SK-N-SH treated with all-trans-retinoic acid at 6 μM for 48 hours (cell line): ENCODE results near the gene ATP2A2.
"Not testable (repeated sequence)": the region's sequence is repeated elsewhere in the genome, so short reads cannot be mapped to it uniquely, and the experiment has no call there.

ENCODE experiments used
- ATAC-seq: fragments of 200-7000 bp; cut with Tn5 transposase; 3 replicates; pipeline ENCODE4 v1.9.1; 2020; ENCODE audit warnings: mild to moderate bottlenecking, moderate library complexity
- CSDC2 ChIP-seq: fragments of 250-450 bp; sonication (Bioruptor Pico); IDR thresholded peaks from 2 replicates; pipeline ENCODE4 v1.5.0; 2020; ENCODE audit warnings: mild to moderate bottlenecking, moderate library complexity
- ESRRG ChIP-seq: fragments of 250-450 bp; sonication (Bioruptor Pico); IDR thresholded peaks from 2 replicates; pipeline ENCODE4 v1.6.1; 2021; ENCODE audit warnings: mild to moderate bottlenecking
- GLIS3 ChIP-seq: fragments of 250-450 bp; sonication (Bioruptor Pico); IDR thresholded peaks from 2 replicates; pipeline ENCODE4 v1.5.0; 2020; ENCODE audit warnings: mild to moderate bottlenecking, moderate library complexity
- ISL1 ChIP-seq: fragments of 250-450 bp; sonication (Bioruptor Pico); IDR thresholded peaks from 2 replicates; pipeline ENCODE4 v2.1.2; 2022; ENCODE audit warnings: mild to moderate bottlenecking, moderate library complexity
- PPARA ChIP-seq: fragments of 250-450 bp; sonication (Bioruptor Pico); IDR thresholded peaks from 2 replicates; pipeline ENCODE4 v1.5.0; 2020; ENCODE audit warnings: mild to moderate bottlenecking, borderline replicate concordance
- SNAI2 ChIP-seq: fragments of 250-450 bp; sonication (Bioruptor Pico); IDR thresholded peaks from 2 replicates; pipeline ENCODE4 v1.5.0; 2020; ENCODE audit warnings: mild to moderate bottlenecking, moderate library complexity
- TOX ChIP-seq: fragments of 250-450 bp; sonication (Bioruptor Pico); IDR thresholded peaks from 2 replicates; pipeline ENCODE4 v1.8.0; 2021; ENCODE audit warnings: mild to moderate bottlenecking, moderate library complexity, borderline replicate concordance
- ZC3H10 ChIP-seq: fragments of 250-450 bp; sonication (Bioruptor Pico); IDR thresholded peaks from 2 replicates; pipeline ENCODE4 v1.5.1; 2021; ENCODE audit warnings: mild to moderate bottlenecking, moderate library complexity
- ZFP3 ChIP-seq: fragments of 250-450 bp; sonication (Bioruptor Pico); IDR thresholded peaks from 2 replicates; pipeline ENCODE4 v1.5.0; 2020; ENCODE audit warnings: mild to moderate bottlenecking, moderate library complexity
- ZFP30 ChIP-seq: fragments of 450-650 bp; formaldehyde crosslinking; IDR thresholded peaks from 2 replicates; pipeline ENCODE4 v1.5.0; 2022; ENCODE audit warnings: mild to moderate bottlenecking, moderate library complexity
- ZNF565 ChIP-seq: fragments of 450-650 bp; formaldehyde crosslinking; conservative IDR thresholded peaks from 2 replicates; pipeline ENCODE4 v1.5.0; 2020; ENCODE audit warnings: low read depth, mild to moderate bottlenecking, moderate library complexity
- ZNF70 ChIP-seq: fragments of 450-650 bp; formaldehyde crosslinking; IDR thresholded peaks from 2 replicates; pipeline ENCODE4 v1.5.0; 2020; ENCODE audit warnings: mild to moderate bottlenecking, moderate library complexity
- TF ChIP-seq, protein P1 (sequence below): fragments of 250-450 bp; sonication (Bioruptor Pico); IDR thresholded peaks from 2 replicates; pipeline ENCODE4 v1.8.0; 2021; ENCODE audit warnings: low read depth, mild to moderate bottlenecking, moderate library complexity, borderline replicate concordance
- TF ChIP-seq, protein P2 (sequence below): fragments of 250-450 bp; sonication (Bioruptor Pico); IDR thresholded peaks from 2 replicates; pipeline ENCODE4 v1.5.1; 2020; ENCODE audit warnings: low read depth, mild to moderate bottlenecking, moderate library complexity
- TF ChIP-seq, protein P3 (sequence below): fragments of 250-450 bp; sonication (Bioruptor Pico); IDR thresholded peaks from 2 replicates; pipeline ENCODE4 v1.5.1; 2021; ENCODE audit warnings: mild to moderate bottlenecking, moderate library complexity
- TF ChIP-seq, protein P4 (sequence below): fragments of 250-450 bp; sonication (Bioruptor Pico); IDR thresholded peaks from 2 replicates; pipeline ENCODE4 v1.5.0; 2020; ENCODE audit warnings: mild to moderate bottlenecking, moderate library complexity

ATP2A2 gene

DNA sequence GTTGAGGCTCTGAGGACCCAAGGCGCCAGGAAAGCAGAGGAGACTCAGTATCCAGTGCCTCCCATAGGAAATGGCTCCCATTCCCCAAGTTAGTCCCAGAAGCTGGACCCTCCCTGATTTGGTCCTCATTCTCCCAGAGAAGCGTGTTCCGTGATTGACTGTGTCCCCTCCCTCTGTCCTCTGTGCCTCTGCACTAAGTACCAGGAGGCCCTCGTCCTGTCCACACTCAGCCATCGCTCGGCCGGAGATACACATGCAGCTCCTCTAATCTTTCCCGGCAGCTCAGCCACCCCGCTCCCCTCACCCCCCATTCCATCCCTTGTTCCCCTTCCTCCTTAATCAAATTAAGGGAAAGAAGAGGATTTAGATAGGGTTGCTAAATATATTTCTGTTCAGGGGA lies 28.3 kb upstream of the ATP2A2 start:
- no peak for TF ChIP-seq ZFP3 (CRISPR knock-in tag)
- TF ChIP-seq ISL1 (CRISPR knock-in tag), result no peak
- TF ChIP-seq SNAI2 (CRISPR knock-in tag), result no peak
- TF ChIP-seq, protein P1, sequence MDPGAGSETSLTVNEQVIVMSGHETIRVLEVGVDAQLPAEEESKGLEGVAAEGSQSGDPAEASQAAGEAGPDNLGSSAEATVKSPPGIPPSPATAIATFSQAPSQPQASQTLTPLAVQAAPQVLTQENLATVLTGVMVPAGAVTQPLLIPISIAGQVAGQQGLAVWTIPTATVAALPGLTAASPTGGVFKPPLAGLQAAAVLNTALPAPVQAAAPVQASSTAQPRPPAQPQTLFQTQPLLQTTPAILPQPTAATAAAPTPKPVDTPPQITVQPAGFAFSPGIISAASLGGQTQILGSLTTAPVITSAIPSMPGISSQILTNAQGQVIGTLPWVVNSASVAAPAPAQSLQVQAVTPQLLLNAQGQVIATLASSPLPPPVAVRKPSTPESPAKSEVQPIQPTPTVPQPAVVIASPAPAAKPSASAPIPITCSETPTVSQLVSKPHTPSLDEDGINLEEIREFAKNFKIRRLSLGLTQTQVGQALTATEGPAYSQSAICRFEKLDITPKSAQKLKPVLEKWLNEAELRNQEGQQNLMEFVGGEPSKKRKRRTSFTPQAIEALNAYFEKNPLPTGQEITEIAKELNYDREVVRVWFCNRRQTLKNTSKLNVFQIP, result no peak
- TF ChIP-seq GLIS3 (CRISPR knock-in tag), result no peak
- TF ChIP-seq, protein P2, sequence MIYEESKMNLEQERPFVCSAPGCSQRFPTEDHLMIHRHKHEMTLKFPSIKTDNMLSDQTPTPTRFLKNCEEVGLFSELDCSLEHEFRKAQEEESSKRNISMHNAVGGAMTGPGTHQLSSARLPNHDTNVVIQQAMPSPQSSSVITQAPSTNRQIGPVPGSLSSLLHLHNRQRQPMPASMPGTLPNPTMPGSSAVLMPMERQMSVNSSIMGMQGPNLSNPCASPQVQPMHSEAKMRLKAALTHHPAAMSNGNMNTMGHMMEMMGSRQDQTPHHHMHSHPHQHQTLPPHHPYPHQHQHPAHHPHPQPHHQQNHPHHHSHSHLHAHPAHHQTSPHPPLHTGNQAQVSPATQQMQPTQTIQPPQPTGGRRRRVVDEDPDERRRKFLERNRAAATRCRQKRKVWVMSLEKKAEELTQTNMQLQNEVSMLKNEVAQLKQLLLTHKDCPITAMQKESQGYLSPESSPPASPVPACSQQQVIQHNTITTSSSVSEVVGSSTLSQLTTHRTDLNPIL, result no peak
- no peak for TF ChIP-seq TOX (CRISPR knock-in tag)
- TF ChIP-seq, protein P3, sequence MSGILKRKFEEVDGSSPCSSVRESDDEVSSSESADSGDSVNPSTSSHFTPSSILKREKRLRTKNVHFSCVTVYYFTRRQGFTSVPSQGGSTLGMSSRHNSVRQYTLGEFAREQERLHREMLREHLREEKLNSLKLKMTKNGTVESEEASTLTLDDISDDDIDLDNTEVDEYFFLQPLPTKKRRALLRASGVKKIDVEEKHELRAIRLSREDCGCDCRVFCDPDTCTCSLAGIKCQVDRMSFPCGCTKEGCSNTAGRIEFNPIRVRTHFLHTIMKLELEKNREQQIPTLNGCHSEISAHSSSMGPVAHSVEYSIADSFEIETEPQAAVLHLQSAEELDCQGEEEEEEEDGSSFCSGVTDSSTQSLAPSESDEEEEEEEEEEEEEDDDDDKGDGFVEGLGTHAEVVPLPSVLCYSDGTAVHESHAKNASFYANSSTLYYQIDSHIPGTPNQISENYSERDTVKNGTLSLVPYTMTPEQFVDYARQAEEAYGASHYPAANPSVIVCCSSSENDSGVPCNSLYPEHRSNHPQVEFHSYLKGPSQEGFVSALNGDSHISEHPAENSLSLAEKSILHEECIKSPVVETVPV (CRISPR knock-in tag), result no peak
- TF ChIP-seq ZNF70 (CRISPR knock-in tag), result no peak
- TF ChIP-seq, protein P4, sequence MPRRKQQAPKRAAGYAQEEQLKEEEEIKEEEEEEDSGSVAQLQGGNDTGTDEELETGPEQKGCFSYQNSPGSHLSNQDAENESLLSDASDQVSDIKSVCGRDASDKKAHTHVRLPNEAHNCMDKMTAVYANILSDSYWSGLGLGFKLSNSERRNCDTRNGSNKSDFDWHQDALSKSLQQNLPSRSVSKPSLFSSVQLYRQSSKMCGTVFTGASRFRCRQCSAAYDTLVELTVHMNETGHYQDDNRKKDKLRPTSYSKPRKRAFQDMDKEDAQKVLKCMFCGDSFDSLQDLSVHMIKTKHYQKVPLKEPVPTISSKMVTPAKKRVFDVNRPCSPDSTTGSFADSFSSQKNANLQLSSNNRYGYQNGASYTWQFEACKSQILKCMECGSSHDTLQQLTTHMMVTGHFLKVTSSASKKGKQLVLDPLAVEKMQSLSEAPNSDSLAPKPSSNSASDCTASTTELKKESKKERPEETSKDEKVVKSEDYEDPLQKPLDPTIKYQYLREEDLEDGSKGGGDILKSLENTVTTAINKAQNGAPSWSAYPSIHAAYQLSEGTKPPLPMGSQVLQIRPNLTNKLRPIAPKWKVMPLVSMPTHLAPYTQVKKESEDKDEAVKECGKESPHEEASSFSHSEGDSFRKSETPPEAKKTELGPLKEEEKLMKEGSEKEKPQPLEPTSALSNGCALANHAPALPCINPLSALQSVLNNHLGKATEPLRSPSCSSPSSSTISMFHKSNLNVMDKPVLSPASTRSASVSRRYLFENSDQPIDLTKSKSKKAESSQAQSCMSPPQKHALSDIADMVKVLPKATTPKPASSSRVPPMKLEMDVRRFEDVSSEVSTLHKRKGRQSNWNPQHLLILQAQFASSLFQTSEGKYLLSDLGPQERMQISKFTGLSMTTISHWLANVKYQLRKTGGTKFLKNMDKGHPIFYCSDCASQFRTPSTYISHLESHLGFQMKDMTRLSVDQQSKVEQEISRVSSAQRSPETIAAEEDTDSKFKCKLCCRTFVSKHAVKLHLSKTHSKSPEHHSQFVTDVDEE (CRISPR knock-in tag), result no peak
- peak; percentile 26; the same call in 2 of the 3 replicates for ATAC-seq

DNA sequence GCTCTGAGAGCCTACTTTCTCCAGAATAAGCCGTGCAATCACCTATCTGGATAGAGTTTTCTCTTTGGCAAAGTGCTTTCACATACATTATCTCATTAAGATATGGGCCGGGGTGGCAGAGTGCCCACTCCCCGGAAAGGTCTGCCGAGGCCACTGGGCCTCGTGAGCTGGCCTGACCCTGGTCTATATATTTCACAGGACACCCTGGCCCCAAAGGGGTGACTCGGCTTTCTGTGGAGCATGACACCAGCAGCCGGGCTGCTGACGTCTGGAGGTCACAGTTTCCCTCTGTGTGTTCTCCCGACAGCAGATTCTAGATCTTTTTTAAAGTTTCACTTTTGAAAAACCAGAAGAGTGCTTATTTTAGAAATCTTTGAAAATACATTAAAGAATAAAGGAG lies 27.9 kb upstream of the ATP2A2 start:
- ATAC-seq, result peak; percentile 36; the same call in 2 of the 3 replicates
- TF ChIP-seq ISL1 (CRISPR knock-in tag), result peak; percentile 51; the same call in 1 of the 2 replicates
- no peak for TF ChIP-seq CSDC2
- no peak for TF ChIP-seq ESRRG (CRISPR knock-in tag)
- TF ChIP-seq TOX (CRISPR knock-in tag), result no peak
- TF ChIP-seq ZFP3 (CRISPR knock-in tag), result 0 out of 2 replicates have a peak, but pooled peaks have one; percentile 21
- TF ChIP-seq, protein P3 (CRISPR knock-in tag), result no peak
- no peak for TF ChIP-seq GLIS3 (CRISPR knock-in tag)

DNA sequence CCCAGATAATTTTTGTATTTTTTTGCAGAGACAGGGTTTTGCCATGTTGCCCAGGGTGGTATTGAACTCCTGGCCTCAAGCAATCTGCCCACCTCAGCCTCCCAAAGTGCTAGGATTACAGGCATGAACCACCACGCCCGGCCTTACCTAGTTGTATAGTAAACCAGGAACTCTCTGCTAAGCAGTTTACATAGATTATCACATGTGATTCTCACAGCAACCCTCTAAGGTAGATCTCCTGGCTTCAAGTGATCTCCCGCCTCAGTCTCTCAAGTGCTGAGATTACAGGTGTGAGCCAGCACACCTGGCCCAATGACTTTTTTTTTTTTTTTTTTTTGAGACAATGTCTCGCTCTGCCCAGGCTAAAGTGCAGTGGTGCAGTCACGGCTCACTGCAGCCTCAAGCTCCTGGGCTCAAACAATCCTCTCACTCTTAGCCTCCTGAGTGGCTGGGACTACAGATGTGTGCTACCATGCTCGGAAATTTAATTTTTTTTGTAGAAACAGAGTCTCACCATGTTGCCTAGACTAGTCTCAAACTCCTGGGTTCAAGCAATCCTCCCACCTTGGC lies 26.0 kb upstream of the ATP2A2 start:
- TF ChIP-seq ZNF565 (no peak), TOX (CRISPR knock-in tag) (no peak), ZC3H10 (CRISPR knock-in tag) (no peak), ZFP30 (CRISPR knock-in tag) (no peak), PPARA (CRISPR knock-in tag) (no peak), SNAI2 (CRISPR knock-in tag) (no peak)
- TF ChIP-seq, protein P4 (CRISPR knock-in tag), result no peak

DNA sequence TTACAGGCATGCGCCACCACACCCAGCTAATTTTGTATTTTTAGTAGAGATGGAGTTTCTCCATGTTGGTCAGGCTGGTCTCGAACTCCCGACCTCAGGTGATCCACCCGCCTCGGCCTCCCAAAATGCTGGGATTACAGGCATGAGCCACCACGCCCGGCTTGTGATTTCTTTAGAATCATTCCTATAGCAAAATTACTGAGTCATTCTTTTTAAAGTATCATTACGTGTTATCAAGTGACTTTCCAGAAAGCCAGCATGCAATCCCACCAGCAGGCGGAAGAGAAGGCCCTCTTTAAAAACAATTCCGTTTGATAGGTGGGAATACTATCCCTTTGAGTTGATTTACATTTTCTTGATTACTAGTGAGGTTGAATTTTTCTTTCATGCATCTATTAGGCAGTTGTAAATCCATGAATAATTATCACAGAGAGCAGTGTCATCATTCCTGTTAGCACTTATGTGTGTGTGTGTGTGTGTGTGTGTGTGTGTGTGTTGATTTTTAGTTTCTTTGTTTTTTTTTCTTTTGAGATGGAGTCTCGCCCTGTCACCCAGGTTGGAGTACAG lies 25.1 kb upstream of the ATP2A2 start:
- ATAC-seq, result not testable (repeated sequence)

More for the DNA sequence above, 26.0 kb upstream of the ATP2A2 start:
- no peak for ATAC-seq
